Neutrophil (primary cell): Measurements from ENCODE around the gene FAM83E.

Experiments used
- H3K27ac ChIP-seq: fragments of 200-600 bp; sonication (generic); 2 replicates; pipeline ENCODE4 v1.5.1; 2016; ENCODE audit warnings: mild to moderate bottlenecking, moderate library complexity
- H3K27me3 ChIP-seq: fragments of 200-600 bp; sonication (generic); 2 replicates; pipeline ENCODE4 v1.6.0; 2016; ENCODE audit warnings: mild to moderate bottlenecking
- H3K36me3 ChIP-seq: fragments of 200-600 bp; sonication (generic); 2 replicates; pipeline ENCODE4 v1.5.1; 2017
- H3K4me1 ChIP-seq, 2 experiments: fragments of 200-600 bp in 1 of 2; sonication (generic) in 1 of 2; 1 replicate in 1 of 2; 2 replicates in 1 of 2; pipeline versions ENCODE4 v1.5.1 to v1.6.1; 2013 to 2016; ENCODE audit warnings: low read depth in 1 of 2, low read length in 1 of 2, mild to moderate bottlenecking in 1 of 2, moderate library complexity in 1 of 2; ENCODE audit not compliant: control insufficient read depth in 1 of 2, insufficient read depth in 1 of 2
- H3K4me3 ChIP-seq, 2 experiments: fragments of 200-600 bp in 1 of 2; sonication (generic) in 1 of 2; 1 replicate in 1 of 2; 2 replicates in 1 of 2; pipeline ENCODE4 v1.5.1; 2013 to 2016; ENCODE audit warnings: low read depth in 1 of 2, low read length in 1 of 2, mild to moderate bottlenecking in 1 of 2, moderate library complexity in 1 of 2
- H3K9me3 ChIP-seq: fragments of 200-600 bp; sonication (generic); 2 replicates; pipeline ENCODE4 v1.5.1; 2016
- CTCF ChIP-seq: fragments of 200-600 bp; sonication (generic); IDR thresholded peaks from 2 replicates; pipeline ENCODE4 v1.5.1; 2016; ENCODE audit warnings: antibody characterized with exemption

FAM83E gene

GRCh38 chr19:48614436-48615230 lies at the start of gene FAM83E:
Gene FAM83E, minus strand, starts transcription at chr19:48615076. Its CDS starts 1,704 bp downstream, at chr19:48613372.
- no peaks in the 10 kb centered on the region for H3K9me3 ChIP-seq
- TF ChIP-seq CTCF: no peak
- peaks cover 32% of the 10 kb centered on the region for H3K36me3 ChIP-seq
- no peaks in the 10 kb centered on the region for H3K27me3 ChIP-seq
- H3K27ac ChIP-seq: no peak within 1 kb of the TSS
- H3K4me3 ChIP-seq: no peak within 1 kb of the TSS
- peaks cover 16 to 19% of the 10 kb centered on the region in 2 experiments for H3K4me1 ChIP-seq

- no peak overlapping the region for H3K4me3 ChIP-seq
- no peak overlapping the region for H3K27ac ChIP-seq
- no peaks in the 10 kb centered on the region for H3K27me3 ChIP-seq
- no peaks in the 10 kb centered on the region for H3K36me3 ChIP-seq
- no peaks in the 10 kb centered on the region for H3K9me3 ChIP-seq
- TF ChIP-seq CTCF: no peak
- peaks cover 0 to 14% of the 10 kb centered on the region in 2 experiments for H3K4me1 ChIP-seq
Measured at GRCh38 chr19:48664476-48664875, 49.6 kb upstream of the FAM83E start.

DNA sequence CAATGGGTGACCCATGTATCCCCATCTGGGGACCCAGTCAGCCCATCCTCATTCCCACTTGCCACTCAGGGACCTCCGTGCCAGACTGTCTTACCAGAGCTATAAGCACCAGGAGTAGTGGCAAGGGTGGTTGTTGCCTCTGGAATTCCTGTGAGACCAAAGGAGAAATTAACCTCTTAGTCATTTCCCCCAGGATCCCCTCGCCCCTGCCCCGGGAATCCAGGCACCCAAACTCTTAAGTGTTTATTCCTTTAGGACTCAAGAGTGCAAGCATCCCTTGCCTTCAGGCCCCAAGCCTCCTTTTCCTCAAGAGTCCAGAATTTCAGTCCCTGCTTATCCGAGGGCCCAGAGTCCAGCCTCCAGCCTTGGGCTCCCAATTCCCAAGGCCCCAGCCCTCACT lies 48.8 kb upstream of the FAM83E start:
- H3K27me3 ChIP-seq: no peaks in the 10 kb centered on the region
- H3K9me3 ChIP-seq: no peaks in the 10 kb centered on the region
- H3K4me3 ChIP-seq: no peak overlapping the region
- TF ChIP-seq CTCF: no peak
- H3K27ac ChIP-seq: no peak overlapping the region
- H3K4me1 ChIP-seq: peaks cover 0 to 14% of the 10 kb centered on the region in 2 experiments
- H3K36me3 ChIP-seq: no peaks in the 10 kb centered on the region

GRCh38 chr19:48661711-48662090 lies 46.8 kb upstream of the FAM83E start:
- peaks cover 4% of the 10 kb centered on the region for H3K27me3 ChIP-seq
- H3K9me3 ChIP-seq: no peaks in the 10 kb centered on the region
- H3K27ac ChIP-seq: no peak overlapping the region
- H3K36me3 ChIP-seq: no peaks in the 10 kb centered on the region
- no peak for TF ChIP-seq CTCF
- H3K4me1 ChIP-seq: peaks cover 0 to 14% of the 10 kb centered on the region in 2 experiments
- H3K4me3 ChIP-seq: no peak overlapping the region

GRCh38 chr19:48660852-48661710 lies 46.2 kb upstream of the FAM83E start:
- Histone ChIP-seq H3K4me1 (peaks cover 0 to 14% of the 10 kb centered on the region in 2 experiments), H3K9me3 (no peaks in the 10 kb centered on the region), H3K36me3 (no peaks in the 10 kb centered on the region), H3K27ac (no peak overlapping the region), H3K27me3 (peaks cover 5% of the 10 kb centered on the region), H3K4me3 (no peak overlapping the region)
- no peak for TF ChIP-seq CTCF
